Measurements from ENCODE around the gene CD300C. TPM values are rescaled to one million over a fixed set of nuclear protein-coding genes. Genes with fewer than 3 reads are reported as not detected.
"Not testable (repeated sequence)": the region's sequence is repeated elsewhere in the genome, so short reads cannot be mapped to it uniquely, and the experiment has no call there.

The CD300C gene
- total and polyA plus RNA-seq, 2 donors from 2014 or later, result 0.34 to 4.2 TPM

DNA sequence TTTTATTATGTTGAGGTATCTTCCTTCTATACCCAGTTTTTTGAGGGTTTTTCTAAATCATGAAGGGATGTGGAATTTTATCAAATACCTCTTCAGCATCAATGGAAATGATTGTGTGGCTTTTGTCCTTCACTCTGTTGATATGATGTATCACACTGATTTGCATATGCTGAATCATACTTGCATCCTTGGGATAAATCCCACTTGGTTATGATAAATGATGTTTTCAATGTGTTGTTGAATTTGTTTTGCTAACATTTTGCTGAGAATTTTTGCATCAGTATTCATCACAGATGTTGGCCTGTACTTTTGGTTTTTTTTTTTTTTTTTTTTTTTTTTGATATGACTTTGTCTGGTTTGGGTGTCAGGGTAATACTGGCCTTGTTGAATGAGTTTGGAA is 37.8 kb downstream of the CD300C start:
- no peak for DNase-seq
- Histone ChIP-seq H3K4me3 (ENCODE audit: low read length in 3 of 3) (no peak overlapping the region), H3K36me3 (ENCODE audit: control insufficient read depth in 2 of 3, insufficient read depth in 3 of 3, low read length in 3 of 3) (no peaks in the 10 kb centered on the region), H3K4me1 (ENCODE audit: control insufficient read depth in 2 of 3, insufficient read depth in 2 of 3, low read depth in 1 of 3, low read length in 3 of 3) (no peaks in the 10 kb centered on the region), H3K9ac (ENCODE audit: low read length in 3 of 3) (no peak overlapping the region), H3K27me3 (ENCODE audit: control insufficient read depth, insufficient read depth, low read length) (no peaks in the 10 kb centered on the region), H3K9me3 (ENCODE audit: control insufficient read depth in 2 of 3, insufficient read depth in 1 of 3, low read length in 3 of 3) (no peaks in the 10 kb centered on the region), H3K27ac (ENCODE audit: low read depth in 2 of 2, low read length in 2 of 2) (no peak overlapping the region)
- no peak for FAIRE-seq
- intact Hi-C loops (cut with DNase I), result no loop called here
- TF ChIP-seq, protein P1, sequence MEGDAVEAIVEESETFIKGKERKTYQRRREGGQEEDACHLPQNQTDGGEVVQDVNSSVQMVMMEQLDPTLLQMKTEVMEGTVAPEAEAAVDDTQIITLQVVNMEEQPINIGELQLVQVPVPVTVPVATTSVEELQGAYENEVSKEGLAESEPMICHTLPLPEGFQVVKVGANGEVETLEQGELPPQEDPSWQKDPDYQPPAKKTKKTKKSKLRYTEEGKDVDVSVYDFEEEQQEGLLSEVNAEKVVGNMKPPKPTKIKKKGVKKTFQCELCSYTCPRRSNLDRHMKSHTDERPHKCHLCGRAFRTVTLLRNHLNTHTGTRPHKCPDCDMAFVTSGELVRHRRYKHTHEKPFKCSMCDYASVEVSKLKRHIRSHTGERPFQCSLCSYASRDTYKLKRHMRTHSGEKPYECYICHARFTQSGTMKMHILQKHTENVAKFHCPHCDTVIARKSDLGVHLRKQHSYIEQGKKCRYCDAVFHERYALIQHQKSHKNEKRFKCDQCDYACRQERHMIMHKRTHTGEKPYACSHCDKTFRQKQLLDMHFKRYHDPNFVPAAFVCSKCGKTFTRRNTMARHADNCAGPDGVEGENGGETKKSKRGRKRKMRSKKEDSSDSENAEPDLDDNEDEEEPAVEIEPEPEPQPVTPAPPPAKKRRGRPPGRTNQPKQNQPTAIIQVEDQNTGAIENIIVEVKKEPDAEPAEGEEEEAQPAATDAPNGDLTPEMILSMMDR (IDR thresholded peaks at IDR 0.05; ENCODE audit: borderline replicate concordance, extremely low read depth, insufficient read depth), result no peak

DNA sequence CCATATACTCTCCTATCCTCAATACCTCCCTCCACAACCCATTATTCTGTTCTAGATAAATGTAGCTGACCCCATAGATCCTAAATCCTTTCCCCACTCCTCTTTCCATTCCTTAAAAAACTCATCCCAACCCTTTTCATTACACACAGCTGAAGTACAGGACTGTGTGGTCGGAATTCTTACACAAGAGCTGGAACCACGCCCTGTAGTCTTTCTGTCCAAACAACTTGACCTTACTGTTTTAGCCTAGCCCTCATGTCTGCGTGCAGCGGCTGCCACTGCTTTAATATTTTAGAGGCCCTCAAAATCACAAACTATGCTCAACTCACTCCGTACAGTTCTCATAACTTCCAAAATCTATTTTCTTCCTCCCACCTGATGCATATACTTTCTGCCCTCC is 42.0 kb downstream of the CD300C start:
- H3K27me3 ChIP-seq (ENCODE audit: control insufficient read depth, insufficient read depth, low read length); intact Hi-C loops (cut with DNase I); H3K27ac ChIP-seq (ENCODE audit: low read depth in 2 of 2, low read length in 2 of 2); H3K4me3 ChIP-seq (ENCODE audit: low read length in 3 of 3); H3K36me3 ChIP-seq (ENCODE audit: control insufficient read depth in 2 of 3, insufficient read depth in 3 of 3, low read length in 3 of 3); H3K9ac ChIP-seq (ENCODE audit: low read length in 3 of 3); H3K9me3 ChIP-seq (ENCODE audit: control insufficient read depth in 2 of 3, insufficient read depth in 1 of 3, low read length in 3 of 3); DNase-seq; FAIRE-seq; H3K4me1 ChIP-seq (ENCODE audit: control insufficient read depth in 2 of 3, insufficient read depth in 2 of 3, low read depth in 1 of 3, low read length in 3 of 3): not testable (repeated sequence)

DNA sequence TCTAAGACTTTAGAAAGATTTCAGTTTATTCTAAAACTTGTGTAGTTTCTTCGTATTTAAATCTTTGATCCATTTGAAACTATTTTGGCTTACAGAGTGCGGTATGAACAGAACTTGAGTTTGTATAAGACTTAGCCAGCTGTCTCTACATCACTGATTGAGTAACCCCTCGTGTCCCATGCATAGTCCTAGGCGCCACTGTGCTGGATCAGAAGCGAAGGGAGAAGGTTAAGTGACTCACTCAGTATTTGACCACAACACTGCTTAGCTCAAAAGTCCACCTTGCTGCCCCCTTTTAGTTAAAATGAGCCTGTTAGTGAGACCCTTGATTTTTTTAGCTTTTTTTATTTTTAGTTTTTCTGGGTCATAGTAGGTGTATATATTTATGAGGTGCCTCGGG is 43.1 kb downstream of the CD300C start:
- no peaks in the 10 kb centered on the region for H3K4me1 ChIP-seq (ENCODE audit: control insufficient read depth in 2 of 3, insufficient read depth in 2 of 3, low read depth in 1 of 3, low read length in 3 of 3)
- H3K9me3 ChIP-seq (ENCODE audit: control insufficient read depth in 2 of 3, insufficient read depth in 1 of 3, low read length in 3 of 3), result no peaks in the 10 kb centered on the region
- H3K27ac ChIP-seq (ENCODE audit: low read depth in 2 of 2, low read length in 2 of 2), result no peak overlapping the region
- no peak overlapping the region for H3K4me3 ChIP-seq (ENCODE audit: low read length in 3 of 3)
- DNase-seq (no peak), FAIRE-seq (no peak)
- H3K27me3 ChIP-seq (ENCODE audit: control insufficient read depth, insufficient read depth, low read length), result no peaks in the 10 kb centered on the region
- TF ChIP-seq, protein P1 (IDR thresholded peaks at IDR 0.05; ENCODE audit: borderline replicate concordance, extremely low read depth, insufficient read depth), result no peak
- intact Hi-C loops (cut with DNase I), result no loop called here
- no peak overlapping the region for H3K9ac ChIP-seq (ENCODE audit: low read length in 3 of 3)
- H3K36me3 ChIP-seq (ENCODE audit: control insufficient read depth in 2 of 3, insufficient read depth in 3 of 3, low read length in 3 of 3), result no peaks in the 10 kb centered on the region

DNA sequence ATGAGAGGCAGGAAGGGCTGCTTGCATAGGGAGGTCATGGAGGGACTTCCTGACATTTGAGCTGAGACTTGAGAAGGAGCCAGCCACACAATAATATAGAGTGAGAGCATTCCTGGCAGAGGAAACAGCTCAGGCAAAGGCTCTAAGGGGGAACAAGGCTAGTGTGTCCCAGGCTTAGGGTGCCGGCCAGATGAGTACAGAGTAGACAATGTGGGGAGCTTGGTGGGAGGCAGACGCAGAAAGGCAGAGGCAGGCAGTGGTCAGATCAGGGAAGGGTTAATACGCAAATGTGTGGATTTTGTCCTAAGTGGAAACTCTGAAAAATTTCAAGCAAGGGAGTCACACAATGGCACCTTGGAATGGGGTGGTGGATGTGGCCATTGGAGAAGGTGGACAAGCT is 45.9 kb downstream of the CD300C start:
- no peak overlapping the region for H3K4me3 ChIP-seq (ENCODE audit: low read length in 3 of 3)
- H3K9me3 ChIP-seq (ENCODE audit: control insufficient read depth in 2 of 3, insufficient read depth in 1 of 3, low read length in 3 of 3), result no peaks in the 10 kb centered on the region
- no peak overlapping the region for H3K9ac ChIP-seq (ENCODE audit: low read length in 3 of 3)
- H3K27me3 ChIP-seq (ENCODE audit: control insufficient read depth, insufficient read depth, low read length), result no peaks in the 10 kb centered on the region
- intact Hi-C loops (cut with DNase I), result no loop called here
- DNase-seq (no peak), FAIRE-seq (no peak)
- no peaks in the 10 kb centered on the region for H3K36me3 ChIP-seq (ENCODE audit: control insufficient read depth in 2 of 3, insufficient read depth in 3 of 3, low read length in 3 of 3)
- TF ChIP-seq, protein P1 (IDR thresholded peaks at IDR 0.05; ENCODE audit: borderline replicate concordance, extremely low read depth, insufficient read depth), result no peak
- no peaks in the 10 kb centered on the region for H3K4me1 ChIP-seq (ENCODE audit: control insufficient read depth in 2 of 3, insufficient read depth in 2 of 3, low read depth in 1 of 3, low read length in 3 of 3)
- no peak overlapping the region for H3K27ac ChIP-seq (ENCODE audit: low read depth in 2 of 2, low read length in 2 of 2)
